Skeletal muscle cell (primary cell): ENCODE data around the gene EPAS1.
"Not testable (repeated sequence)": the region's sequence is repeated elsewhere in the genome, so short reads cannot be mapped to it uniquely, and the experiment has no call there.

Experiments
- DNase-seq: peaks from one replicate; pipeline ENCODE4 v3.0.0-alpha.2; 2010; ENCODE audit warnings: low read depth
- H3K4me3 ChIP-seq: 2 replicates; pipeline ENCODE4 v1.5.1; 2011; ENCODE audit warnings: low read depth, mild to moderate bottlenecking, control low read depth, low read length, moderate library complexity

EPAS1 gene

DNA sequence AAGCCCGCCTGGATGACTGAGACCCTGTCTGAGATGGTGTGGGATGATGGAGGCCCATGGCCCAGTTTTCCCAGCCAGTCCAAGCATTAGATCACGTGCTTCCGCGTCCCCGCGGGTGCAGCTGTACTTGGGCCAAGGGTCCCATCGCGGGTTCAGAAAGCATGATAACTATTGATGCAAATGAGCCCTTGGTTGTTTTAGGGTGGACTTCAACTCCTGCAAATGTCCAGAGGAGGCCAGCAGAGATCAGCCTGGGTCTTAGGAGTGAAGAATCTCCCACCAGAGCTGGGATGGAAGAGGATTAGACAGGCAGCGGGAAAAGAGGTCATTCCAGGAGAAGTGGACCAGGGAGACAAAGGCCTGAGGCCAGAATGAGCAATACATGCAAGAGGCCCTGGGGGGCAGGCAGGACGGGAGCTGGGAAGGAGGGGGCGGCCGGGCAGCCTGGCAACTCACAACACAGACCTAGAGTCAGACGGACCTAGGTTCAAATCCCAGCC lies 92.3 kb downstream of the EPAS1 start:
- DNase-seq = no peak
- H3K4me3 ChIP-seq = no peak overlapping the region

DNA sequence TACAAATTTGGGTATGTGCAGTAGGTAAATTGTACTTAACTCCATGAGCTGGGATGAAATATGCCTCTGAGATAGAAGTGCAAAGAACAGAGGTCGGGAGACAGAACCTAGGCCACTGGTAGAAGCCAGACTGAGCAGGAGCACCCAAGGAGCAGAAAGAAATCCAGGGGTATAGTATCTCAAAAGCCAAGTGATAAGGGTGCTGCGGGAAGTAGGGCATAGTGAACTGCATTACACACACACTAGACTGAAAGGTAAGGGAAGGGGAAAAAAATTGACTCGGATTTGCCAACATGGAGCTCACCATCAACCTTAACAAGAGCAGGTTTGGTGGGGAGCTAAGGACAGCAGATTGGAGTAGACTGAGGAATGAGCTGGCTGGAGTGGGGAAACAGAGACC lies 92.8 kb downstream of the EPAS1 start:
- H3K4me3 ChIP-seq = no peak overlapping the region
- no peak for DNase-seq

DNA sequence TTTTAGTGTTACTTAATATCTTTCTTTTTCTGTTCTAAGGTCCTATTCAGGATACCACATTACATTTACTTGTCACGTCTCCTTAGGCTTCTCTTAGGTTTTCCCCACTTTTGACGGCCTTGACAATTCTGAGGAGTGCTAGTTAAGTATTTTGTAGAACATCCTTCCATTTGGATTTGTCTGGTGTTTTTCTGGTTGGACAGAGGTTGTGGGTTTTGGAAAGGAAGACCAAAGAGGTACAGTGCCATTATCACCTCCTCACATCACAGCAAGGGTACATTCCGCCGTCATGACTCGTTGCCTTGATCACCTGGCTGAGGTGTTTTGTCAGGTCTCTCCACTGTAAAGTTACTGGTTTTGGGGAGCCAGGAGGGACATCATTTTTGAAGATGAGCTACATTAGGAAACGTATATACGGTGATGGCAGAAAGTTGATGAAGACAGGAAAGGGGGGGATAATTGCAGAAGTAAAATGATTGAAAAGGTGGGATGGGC lies 93.7 kb downstream of the EPAS1 start:
- DNase-seq = no peak
- no peak overlapping the region for H3K4me3 ChIP-seq

DNA sequence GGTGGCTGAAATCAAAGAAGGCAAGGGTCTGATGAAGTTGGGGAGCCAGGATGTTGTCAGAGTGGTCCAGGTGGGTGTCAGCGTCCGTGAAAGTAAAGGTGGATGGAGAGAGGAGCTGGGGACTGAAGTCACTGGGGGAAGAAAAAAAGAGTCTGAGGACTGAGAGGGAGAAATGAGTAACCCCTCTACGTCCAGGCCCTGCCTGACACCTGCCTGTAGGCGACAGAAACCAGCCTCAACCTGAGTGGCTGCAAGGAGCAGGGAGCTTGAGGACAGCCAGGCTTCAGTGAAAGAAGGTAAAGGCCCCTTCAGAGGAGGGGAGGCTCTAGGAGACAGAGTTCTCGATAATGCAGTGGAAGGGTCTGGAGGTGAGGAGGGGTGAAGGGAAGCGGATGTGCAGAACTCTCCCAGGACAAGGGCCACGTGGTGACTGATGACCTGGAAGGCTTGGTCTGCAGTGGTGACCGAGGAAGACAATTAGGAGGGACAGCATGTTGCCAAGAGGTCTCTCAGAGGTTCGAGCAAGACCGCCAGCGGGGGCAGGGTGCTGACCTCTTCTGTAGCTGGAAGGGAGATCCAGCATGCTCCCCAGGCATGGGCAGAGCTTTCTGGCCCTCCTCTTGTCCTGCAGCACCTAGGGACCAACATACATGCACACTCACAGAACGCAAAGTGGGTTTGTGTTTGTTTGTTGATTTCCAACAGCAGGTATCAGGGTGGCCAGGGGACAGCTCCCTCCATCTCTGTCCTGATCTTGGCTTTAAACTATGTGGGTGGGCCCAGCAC lies 95.5 kb downstream of the EPAS1 start:
- no peak overlapping the region for H3K4me3 ChIP-seq
- no peak for DNase-seq

DNA sequence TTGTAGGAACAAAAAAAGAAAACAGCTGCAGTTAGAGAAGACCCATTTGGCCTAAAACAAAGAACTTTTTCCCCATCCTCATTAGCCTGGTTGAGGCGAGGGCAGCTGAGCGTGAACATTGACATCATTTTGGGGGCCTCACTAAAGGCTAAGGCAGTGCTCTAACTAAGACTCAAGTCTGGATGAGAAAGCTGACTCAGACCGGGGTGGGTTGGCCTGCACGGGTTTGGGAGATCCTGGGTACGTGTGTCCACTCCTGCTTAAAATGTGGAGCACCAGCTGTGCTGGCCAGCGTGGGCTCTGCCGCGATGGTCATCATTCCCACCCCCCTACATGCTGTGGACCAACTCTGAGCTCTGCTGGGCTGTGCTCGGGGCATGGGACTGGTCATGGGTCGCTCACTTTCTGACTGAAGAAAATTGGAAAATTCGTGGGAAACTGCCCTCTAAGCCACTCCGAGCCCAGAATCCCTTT lies 96.2 kb downstream of the EPAS1 start:
- no peak for DNase-seq
- no peak overlapping the region for H3K4me3 ChIP-seq

DNA sequence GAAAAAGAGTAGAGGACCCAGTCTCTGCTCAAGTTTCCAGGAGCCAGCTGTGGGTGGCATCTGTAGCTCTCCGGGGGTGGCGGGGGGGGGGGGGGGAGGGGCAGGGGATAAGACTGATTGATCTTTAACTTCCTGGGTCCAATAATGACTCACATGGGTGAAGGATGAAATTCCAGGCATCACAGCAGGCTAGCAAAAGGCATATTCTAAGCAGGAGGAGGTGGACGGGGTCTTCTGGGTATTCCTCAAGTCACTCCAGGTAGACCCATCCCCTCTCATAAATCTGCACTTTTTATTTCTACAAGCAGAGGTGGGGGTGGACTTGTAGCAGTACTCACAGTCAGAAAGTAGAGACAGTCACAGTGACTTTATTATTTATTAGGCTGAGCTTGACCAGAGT lies 96.7 kb downstream of the EPAS1 start:
- no peak for DNase-seq
- no peak overlapping the region for H3K4me3 ChIP-seq

DNA sequence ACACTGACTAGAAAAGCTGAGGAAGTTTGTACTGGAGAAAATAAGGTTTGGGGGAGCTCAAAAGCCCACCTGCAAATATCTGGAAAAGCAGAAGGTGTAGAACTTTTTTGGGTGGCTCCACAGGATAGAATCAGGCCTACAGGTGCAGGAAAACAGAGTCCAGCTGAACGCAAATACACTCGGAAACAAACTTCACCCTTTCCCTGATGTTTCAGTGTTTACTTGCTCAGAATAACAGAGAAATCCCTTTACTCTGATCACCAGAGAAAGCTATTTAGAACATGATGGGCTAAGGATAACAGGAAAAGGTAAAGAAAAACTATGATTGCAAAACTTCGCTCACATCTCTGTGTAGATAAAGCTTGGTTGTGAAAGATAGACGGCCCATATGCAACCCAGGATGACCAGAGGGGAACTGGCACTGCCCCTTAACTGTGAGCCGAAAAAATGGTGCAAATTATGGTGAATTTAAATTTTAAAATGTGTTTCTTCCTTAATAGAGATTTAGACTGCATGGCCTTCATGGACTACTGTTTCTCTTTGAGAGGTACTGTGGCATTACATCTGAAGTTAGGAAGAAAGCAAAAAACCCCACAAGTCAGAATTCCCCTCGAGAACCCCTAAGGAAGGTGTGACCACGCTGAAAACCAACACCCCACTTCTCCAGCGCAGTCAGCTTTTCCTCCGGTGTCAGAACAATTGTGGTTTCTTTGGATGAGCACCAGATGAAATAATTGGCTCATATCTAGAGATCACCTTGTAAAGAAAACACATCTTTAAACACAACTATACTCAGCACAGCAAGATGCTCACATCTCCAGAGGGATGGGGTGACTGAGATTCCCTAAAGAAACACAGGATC lies 97.7 kb downstream of the EPAS1 start:
- DNase-seq = no peak

DNA sequence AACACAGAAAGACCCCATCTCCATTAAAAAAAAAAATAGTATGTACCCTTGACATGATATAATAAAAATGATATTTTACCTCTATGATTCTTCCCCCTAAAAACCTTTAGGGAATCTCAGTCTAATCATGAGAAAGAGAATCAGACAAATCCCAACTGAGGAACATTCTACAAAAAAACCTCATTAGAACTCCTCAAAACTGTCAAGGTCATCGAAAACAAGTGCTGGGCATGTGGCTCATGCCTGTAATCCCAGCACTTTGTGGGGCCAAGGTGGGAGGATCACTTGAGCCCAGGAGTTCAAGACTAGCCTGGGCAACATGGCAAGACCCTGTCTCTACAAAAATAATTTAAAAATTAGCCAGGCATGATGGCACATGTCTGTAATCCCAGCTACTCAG lies 98.5 kb downstream of the EPAS1 start:
- H3K4me3 ChIP-seq, DNase-seq: not testable (repeated sequence)

More for the DNA sequence above, 97.7 kb downstream of the EPAS1 start:
- H3K4me3 ChIP-seq = no peak overlapping the region

DNA sequence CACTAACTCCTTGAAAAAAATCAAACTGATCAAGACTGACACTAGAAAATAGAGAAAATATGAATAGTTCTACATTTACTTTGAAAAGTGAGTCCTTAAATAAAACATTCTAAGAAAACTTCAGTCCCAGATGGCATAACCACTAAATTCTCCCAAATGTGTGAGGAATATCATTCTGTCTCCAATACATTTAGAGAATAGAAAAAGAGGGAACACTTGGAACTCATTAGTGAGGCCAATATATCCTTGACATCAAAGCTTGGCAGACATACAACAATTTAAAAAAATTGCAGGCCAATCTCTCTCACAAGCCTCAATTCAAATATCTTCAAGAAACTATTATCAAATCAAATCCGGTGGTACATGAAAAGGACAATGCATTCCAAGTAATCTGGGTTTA lies 102.8 kb downstream of the EPAS1 start:
- H3K4me3 ChIP-seq = no peak overlapping the region
- DNase-seq = no peak

DNA sequence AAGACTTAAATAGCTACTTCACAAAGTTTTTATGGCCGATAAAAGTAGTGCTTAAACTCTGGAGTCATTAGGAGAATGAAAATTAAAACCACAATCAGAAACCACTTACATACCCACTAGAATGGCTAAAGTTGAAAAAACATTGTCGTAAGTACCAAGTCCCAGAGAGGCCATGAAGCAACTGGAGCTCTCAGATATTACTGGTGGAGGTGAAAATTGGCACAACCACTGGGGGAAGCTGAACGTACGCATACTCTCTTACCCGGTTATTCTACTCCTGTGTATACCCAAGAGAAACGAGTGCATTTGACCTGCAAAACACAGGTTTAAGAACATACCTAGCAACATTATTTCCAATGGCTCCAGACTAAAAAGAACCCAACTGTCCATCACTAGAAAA lies 105.7 kb downstream of the EPAS1 start:
- no peak for DNase-seq

DNA sequence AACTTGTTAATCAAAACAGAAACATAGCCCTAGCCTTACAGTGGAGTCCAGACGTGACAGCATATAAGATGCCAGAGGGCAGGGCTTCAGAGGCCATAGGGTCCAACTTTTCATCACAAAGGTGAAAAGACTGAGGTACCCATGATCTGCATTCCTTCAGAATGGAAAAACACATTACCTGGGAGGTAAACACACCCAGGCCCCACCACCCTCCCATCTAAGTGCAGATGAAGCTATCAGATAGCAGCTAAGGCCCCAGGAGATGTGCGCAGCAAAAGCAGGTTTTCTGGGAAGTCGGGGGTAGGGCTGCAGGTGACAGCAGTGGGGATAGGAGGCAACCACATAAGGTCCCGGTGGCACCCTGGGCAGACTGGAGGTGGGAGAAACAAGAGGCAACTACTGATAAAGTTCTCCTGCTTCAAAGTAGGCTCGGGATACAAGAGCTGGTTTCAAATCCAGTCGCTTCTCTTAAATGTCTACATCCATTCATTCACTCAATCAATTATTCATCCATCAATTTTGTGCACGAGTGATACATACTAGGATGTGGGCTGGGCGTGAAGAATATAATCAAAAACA lies 107.1 kb downstream of the EPAS1 start:
- DNase-seq = no peak

More for the DNA sequence above, 105.7 kb downstream of the EPAS1 start:
- no peak overlapping the region for H3K4me3 ChIP-seq

DNA sequence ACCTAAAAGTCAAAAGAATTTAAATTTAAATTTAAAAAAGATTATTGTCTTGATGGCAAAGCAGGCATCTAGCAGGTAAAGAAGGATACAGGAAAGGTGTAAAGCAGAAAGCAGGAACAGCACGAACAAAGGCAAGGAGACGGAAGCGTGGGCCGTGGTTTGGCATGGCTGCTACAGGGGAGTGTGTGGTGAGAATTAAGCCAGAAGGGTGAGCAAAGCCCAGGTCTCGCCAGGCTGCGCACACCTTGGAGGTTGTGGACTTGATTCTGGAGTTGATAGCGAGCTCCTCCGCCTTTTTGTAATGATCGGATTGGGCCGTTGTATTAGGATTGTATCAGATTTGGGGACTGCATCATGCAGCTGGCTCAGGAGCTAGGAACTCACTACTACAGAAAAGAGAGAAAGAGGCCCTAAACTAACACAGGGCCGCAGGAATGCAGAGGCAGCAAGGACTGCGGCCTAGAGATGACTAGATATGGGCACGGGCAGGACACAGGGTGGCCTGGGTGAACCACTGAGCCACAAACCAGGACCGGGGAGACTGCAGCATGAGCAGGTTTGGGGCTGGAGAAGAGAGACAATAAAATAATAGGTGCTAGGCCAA lies 110.7 kb downstream of the EPAS1 start:
- no peak for DNase-seq
- no peak overlapping the region for H3K4me3 ChIP-seq

More for the DNA sequence above, 107.1 kb downstream of the EPAS1 start:
- no peak overlapping the region for H3K4me3 ChIP-seq

DNA sequence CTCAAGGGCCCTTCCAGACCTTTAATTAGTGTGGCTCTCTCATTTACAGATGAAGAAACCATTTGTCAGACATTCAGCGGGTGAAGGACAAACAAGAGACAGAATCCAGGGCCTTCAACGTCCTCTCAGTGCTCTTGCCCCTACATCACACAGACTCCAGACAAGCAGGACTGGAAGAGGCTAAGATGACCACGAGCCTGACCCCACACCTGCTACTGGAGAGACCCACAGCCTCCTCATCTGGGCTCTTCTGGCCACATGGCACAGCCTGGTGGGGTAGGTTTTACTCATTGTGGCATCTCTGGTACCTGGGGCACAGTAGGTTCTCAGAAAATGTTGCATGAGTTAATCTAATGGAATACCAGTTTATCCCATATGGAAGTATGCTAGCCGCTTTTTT lies 112.5 kb downstream of the EPAS1 start:
- no peak for DNase-seq
- H3K4me3 ChIP-seq = no peak overlapping the region

DNA sequence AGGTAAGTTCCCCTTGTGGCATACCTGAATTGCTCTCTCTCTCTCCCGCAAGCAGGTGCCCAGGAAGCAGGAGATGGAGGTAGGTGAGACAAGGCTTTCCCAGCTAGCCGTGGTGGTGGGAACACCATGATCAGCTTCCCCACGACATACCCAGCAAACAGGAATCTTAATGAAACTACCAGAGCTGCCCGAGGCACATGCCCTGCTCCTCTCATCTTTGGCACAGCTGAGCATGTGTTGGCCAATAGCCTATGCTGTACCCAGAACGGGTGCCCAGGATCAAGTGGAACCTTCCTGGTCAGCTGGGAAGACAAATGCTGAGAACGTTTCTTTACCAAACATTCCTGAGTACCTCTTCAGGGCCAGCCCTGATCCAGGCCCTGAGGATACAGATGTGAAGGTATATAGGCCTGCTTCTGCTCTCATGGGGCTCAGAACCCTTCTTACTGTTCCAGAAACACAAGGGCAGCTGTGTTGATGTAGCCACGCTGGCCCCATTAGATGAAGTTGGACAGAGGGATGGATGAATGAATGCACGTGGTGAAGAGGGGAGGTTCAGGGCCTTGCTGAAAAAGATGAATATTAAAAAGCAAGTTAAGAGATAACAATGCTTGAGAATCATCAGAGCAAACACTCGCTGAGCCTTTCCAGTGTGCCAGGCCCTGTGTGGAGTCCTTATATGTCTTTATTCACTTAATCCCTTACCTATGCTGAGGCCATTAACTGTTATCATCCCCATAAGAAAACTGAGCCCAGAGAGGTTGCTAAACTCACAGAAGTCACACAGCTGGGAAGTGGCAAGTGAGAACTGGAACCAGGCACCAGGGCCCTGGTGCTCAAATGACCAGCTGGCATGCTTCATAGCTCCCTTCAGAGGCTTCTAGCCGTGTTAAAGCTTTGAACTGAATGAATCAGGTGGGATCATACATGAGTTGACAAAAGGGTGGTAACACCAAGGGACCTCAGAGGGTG lies 113.4 kb downstream of the EPAS1 start:
- no peak overlapping the region for H3K4me3 ChIP-seq
- DNase-seq = no peak

DNA sequence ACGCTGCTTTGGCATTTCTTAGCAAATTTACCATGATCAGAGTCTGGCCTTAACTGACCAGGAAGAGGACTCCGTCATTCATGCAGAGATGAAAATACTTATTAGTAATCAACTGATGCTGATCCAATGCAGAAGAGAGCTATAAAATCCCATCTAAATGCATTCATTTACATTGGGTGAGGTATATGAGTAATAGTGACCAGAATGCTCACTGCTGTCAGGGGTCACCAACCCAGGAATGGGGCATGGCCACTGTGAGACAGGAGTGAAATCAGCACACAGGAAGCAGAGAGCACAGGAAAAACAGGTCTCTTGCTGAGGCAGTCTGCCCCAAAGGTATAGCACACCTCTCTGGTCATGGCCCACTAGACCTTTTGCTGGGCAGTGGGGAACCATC lies 114.0 kb downstream of the EPAS1 start:
- DNase-seq = no peak

DNA sequence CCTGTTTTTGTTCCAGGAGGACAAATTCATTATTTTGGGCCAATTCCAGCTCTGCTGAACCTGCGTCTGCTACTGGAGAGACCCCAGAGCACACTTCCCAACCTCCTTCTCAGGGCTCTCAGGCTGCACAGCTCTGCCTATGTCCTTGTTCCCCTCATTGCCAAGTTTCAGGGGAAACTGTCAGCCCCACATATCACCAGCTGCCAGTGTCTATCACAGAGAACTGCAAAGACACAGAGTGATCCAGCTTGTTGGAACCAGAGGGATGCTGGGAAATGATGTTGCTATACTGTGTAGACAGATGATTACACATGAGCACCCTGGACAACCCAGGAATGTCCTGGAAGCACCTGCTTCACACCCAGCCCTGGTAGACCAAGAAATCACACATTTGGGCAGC lies 114.8 kb downstream of the EPAS1 start:
- H3K4me3 ChIP-seq = no peak overlapping the region
- no peak for DNase-seq

More for the DNA sequence above, 114.0 kb downstream of the EPAS1 start:
- H3K4me3 ChIP-seq = no peak overlapping the region

DNA sequence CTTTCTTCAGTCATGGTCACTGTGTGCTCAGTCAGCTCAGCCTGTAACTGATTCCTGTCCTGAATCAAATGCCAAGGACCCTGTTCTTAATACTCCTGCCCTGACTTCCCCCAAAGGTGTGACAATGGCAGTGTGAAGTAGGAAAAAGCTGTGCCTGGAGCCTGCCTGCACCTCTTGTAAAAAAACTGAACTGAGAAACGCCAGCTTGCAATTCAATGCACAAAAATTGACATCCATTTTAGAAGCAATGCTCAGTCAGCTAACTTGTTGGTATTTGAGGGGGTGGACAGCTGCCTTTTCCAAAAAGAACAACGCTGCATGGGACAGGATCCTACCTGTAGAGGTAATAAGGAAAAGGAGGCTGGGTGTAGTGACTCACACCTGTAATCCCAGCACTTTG lies 115.9 kb downstream of the EPAS1 start:
- no peak for DNase-seq
- H3K4me3 ChIP-seq = no peak overlapping the region

DNA sequence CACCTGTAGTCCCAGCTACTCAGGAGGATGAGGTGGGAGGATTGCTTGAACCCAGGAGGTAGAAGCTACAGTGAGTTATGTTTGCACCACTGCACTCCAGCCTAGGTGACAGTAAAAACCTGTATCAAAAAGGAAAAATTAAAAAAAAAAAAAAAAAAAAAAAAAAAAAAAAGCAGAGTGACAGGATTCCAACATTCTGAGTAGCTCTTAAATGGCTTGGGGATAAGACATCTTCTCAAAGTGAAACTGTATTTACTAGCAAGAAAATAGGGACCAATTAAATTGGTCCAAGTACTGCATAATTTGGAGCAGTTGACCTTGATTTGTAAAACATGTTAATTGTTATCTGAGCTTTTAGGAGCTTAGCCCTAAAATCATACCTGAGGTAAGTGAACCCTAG lies 116.4 kb downstream of the EPAS1 start:
- no peak overlapping the region for H3K4me3 ChIP-seq
- DNase-seq = no peak
